MG63 (cell line): Measurements from ENCODE around the gene ADAMTSL5. TPM values are rescaled to one million over a fixed set of nuclear protein-coding genes. Genes with fewer than 3 reads are reported as not detected.
"Not testable (repeated sequence)": the region's sequence is repeated elsewhere in the genome, so short reads cannot be mapped to it uniquely, and the experiment has no call there.

Experiments
- DNase-seq: peaks from one replicate; pipeline ENCODE4 v3.0.0-alpha.2; 2020
- H3K27me3 ChIP-seq: fragments of 250-450 bp; sonication (Bioruptor Pico); 2 replicates; pipeline ENCODE4 v1.5.1; 2020; ENCODE audit warnings: mild to moderate bottlenecking, moderate library complexity
- H3K36me3 ChIP-seq: fragments of 250-450 bp; sonication (Bioruptor Pico); 2 replicates; pipeline ENCODE4 v1.5.1; 2020; ENCODE audit warnings: mild to moderate bottlenecking, moderate library complexity
- H3K4me3 ChIP-seq: fragments of 250-450 bp; sonication (Bioruptor Pico); 2 replicates; pipeline ENCODE4 v1.5.1; 2020; ENCODE audit warnings: mild to moderate bottlenecking, moderate library complexity
- H3K9me3 ChIP-seq: fragments of 250-450 bp; sonication (Bioruptor Pico); 2 replicates; pipeline ENCODE4 v1.5.1; 2020; ENCODE audit warnings: mild to moderate bottlenecking, moderate library complexity
- total RNA-seq: library from RNA; depleted of rRNA; stranded (reverse); fragments of >200 nt; shearing (Covaris generic); gene quantifications from 2 replicates; pipeline ENCODE4 v1.2.3, GENCODE V29; 2014; ENCODE audit warnings: low replicate concordance

The ADAMTSL5 gene
- total RNA-seq, 1 experiment from 2014 or later = 1.1 TPM

DNA sequence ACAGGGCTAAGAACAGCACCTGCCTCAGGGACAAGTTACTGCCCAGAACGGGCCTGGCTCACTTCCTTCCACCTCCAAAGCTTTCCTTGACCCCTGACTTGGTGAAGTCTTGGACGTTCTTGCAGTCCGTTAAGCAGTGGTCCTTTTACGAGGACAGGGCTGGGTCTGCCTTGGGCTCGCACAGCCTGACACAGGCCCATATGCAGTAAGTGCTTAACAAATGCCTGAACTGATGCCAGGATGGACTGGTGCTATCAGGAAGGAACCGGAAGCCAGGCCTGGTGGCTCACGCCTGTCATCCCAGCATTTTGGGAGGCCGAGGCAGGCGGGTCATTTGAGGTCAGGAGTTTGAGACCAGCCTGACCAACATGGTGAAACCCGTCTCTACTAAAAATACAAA, 9.2 kb upstream of the ADAMTSL5 start:
- no peak for DNase-seq
- Histone ChIP-seq H3K4me3 (no peak overlapping the region), H3K27me3 (peaks cover 6% of the 10 kb centered on the region; the same call in 1 of the 2 replicates), H3K9me3 (no peaks in the 10 kb centered on the region), H3K36me3 (no peaks in the 10 kb centered on the region)

DNA sequence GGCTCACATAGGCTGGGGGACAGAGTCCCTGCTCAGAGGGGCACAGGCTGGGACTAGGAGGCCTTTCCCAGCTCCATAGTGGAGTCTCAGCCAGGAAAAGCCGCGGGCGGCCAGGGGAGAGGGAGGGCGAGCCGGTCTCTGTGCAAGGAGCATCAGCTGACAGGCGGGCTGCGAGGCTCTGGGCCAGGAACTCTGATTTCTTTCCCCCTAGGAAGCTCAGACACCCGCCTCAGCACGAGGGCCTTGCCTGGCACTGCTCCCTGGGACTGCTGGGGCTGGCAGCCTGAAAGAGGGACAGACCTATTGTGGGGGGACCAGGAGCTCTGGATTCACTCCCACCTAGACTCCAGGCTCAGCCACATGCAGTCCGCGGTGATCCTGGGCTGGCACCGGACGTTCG, 8.8 kb upstream of the ADAMTSL5 start:
- no peak overlapping the region for H3K4me3 ChIP-seq
- H3K27me3 ChIP-seq = peaks cover 6% of the 10 kb centered on the region; the same call in 1 of the 2 replicates
- H3K36me3 ChIP-seq = no peaks in the 10 kb centered on the region
- DNase-seq = no peak
- no peaks in the 10 kb centered on the region for H3K9me3 ChIP-seq

DNA sequence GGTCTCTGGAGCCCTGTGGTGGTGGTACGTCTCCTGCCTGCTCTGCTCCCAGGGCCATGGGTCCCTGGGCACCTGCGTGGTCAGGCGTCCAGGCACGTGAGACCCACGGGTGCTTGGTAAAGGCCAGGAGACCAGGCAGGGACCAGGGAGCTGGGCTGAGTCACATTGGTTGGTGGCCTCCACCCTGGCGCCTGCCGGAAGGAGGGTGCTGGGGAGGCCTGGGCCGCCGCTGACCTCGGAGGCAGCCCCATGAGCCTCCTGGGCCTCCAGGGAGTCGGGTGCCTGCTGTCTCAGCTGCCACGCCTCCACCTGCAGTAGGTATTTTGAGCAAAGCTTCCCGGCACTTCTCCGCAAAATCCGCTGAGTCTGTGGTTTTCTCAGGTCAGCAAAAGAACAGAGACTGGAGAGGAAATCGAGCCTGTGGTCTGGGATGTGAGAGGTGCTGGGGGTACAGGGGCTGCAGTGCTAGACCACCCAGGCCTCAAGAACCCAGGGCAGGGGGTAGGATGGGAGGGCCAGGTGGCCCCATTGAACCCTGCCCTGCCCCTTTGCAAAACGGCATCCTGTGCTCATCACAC, 7.5 kb upstream of the ADAMTSL5 start:
- no peaks in the 10 kb centered on the region for H3K9me3 ChIP-seq
- no peak for DNase-seq
- no peak overlapping the region for H3K4me3 ChIP-seq
- no peaks in the 10 kb centered on the region for H3K36me3 ChIP-seq
- peaks cover 6% of the 10 kb centered on the region; the same call in 1 of the 2 replicates for H3K27me3 ChIP-seq

GRCh38 chr19:1519802-1520201, 7.0 kb upstream of the ADAMTSL5 start:
- H3K4me3 ChIP-seq, H3K27me3 ChIP-seq, DNase-seq, H3K9me3 ChIP-seq, H3K36me3 ChIP-seq: not testable (repeated sequence)

DNA sequence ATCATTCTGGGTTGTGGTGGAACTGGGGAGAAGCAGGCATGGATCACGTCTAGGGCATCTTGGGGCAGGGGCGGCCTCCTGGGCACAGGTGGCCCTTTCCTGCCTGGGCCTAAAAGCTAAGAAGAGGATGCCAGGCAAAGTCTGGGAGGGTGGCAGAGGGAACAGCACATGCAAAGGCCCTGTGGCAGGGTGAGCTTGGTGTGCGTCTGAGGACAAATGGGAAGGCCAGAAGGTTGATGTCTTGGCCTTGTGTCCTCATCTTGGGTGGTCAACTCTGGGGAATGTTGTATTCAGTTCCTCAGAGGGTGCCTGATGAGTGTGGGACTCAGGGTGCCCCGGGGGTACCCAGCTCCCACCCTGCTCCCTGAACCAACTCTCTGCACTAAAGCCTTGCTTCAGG, 5.7 kb upstream of the ADAMTSL5 start:
- Histone ChIP-seq H3K9me3 (no peaks in the 10 kb centered on the region), H3K4me3 (no peak overlapping the region)
- no peak for DNase-seq

DNA sequence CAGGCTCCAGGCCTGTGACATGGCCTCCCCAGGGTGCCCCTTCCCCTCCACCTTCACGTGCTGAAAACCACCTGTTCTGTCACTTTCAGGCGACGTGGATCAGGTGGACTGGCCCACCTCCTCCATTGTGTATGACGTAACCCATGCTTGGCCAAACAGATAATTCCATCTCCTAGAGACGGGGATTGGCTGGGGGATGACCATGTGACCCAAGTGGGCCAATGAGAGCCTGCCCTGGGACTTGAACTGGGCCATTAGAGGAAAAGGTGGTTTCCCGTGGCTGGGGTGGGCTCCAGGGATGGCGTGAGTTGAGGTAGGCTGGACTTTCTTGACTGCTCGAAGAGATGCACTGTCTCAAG, 3.6 kb upstream of the ADAMTSL5 start:
- no peak for DNase-seq

More for the DNA sequence above, 5.7 kb upstream of the ADAMTSL5 start:
- H3K36me3 ChIP-seq = no peaks in the 10 kb centered on the region
- no peaks in the 10 kb centered on the region for H3K27me3 ChIP-seq

DNA sequence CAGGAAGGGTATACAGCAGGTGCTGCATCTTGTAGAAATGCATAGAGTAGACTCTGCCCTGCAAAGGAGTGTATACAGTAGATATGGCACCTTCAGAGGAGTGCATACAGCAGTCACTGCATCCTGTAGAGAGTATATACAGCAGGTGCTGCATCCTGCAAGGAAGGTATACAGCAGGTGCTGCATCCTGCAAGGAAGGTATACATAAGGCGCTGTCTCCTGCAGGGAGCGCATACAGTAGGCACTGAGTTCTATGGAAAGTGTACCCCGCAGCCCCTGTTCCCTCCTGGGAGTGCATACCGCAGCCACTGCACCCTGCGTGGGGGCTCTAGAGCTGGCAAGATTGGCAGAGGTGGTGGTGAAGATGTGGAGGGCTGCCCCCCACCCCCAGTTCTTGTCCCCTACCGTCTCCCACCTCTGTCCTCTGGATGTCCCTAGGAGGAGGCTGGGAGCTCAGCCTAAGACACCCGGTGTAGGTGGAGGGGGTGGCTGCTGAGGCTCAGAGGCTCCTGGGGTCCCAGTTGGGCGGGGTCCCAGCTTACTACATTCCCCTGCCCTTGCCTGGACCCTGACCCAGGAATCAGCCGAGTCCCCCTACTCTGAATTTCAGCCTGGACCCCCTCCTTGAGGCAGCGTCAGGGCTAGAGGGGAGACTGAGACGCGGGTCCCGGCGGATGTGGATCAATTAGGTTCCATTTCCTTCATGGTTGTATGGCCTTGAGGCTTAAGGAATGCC, 2.3 kb upstream of the ADAMTSL5 start:
- Histone ChIP-seq H3K9me3 (no peaks in the 10 kb centered on the region), H3K27me3 (no peaks in the 10 kb centered on the region), H3K36me3 (no peaks in the 10 kb centered on the region), H3K4me3 (no peak overlapping the region)
- DNase-seq = no peak

More for the DNA sequence above, 3.6 kb upstream of the ADAMTSL5 start:
- Histone ChIP-seq H3K27me3 (no peaks in the 10 kb centered on the region), H3K4me3 (no peak overlapping the region), H3K9me3 (no peaks in the 10 kb centered on the region), H3K36me3 (no peaks in the 10 kb centered on the region)

GRCh38 chr19:1514295-1514661, 1.5 kb upstream of the ADAMTSL5 start:
- H3K27me3 ChIP-seq = no peaks in the 10 kb centered on the region
- H3K36me3 ChIP-seq = no peaks in the 10 kb centered on the region
- no peaks in the 10 kb centered on the region for H3K9me3 ChIP-seq
- no peak for DNase-seq
- no peak overlapping the region for H3K4me3 ChIP-seq

GRCh38 chr19:1513499-1514294, 878 bp upstream of the ADAMTSL5 start:
- Histone ChIP-seq H3K36me3 (no peaks in the 10 kb centered on the region), H3K9me3 (no peaks in the 10 kb centered on the region), H3K27me3 (no peaks in the 10 kb centered on the region), H3K4me3 (peak overlapping the region; percentile 41)
- DNase-seq = peak; percentile 55

DNA sequence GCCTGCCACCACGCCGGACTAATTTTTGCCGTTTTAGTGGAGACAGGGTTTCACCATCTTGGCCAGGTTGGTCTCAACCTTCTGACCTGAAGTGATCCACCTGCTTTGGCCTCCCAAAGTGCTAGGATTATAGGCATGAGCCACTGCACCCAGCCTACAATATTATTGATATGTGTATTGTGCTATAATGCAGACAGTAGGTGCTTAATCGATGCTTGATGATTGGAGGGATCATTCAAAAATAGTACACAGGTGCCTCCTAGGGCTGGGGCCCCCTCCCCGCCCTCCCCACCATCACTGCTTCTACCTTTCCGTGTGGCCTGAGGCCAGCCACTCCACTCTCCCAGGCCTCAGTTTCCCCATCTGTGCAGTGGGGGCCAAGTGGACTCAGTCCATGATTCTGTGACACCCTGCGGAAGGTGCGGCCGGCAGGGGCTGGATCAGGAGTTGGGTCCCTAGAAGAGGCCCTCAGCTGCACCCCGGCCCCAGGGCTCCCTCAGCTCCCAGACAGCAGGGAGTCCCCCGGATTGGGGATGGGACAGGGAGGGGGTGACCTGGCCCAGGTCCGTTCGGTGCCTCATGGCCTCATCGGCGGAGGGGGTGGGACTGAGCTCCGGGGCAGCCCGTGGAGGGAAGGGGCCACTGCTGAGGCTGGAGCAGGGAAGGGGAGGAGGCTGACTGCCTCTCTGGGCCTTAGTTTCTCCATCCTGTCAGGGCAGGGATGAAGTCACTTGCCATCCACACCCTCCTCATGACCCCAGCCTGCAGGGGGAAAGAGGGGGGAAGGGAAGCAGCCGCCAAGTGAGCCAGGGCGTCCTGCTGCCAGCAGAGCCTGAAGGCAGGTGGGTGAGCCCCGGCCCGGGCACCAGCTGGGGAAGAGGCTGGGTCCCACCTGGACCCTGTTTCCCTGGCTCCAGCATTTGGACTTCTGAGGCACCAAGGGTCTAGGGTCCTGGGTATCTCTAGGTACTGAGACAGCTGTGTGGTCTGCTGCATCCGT, 1.2 kb downstream of the ADAMTSL5 start:
- H3K27me3 ChIP-seq = no peaks in the 10 kb centered on the region
- DNase-seq = no peak
- H3K4me3 ChIP-seq = no peak overlapping the region
- H3K9me3 ChIP-seq = no peaks in the 10 kb centered on the region
- H3K36me3 ChIP-seq = no peaks in the 10 kb centered on the region

- Histone ChIP-seq H3K27me3 (no peaks in the 10 kb centered on the region), H3K9me3 (no peaks in the 10 kb centered on the region), H3K36me3 (no peaks in the 10 kb centered on the region), H3K4me3 (no peak overlapping the region)
- no peak for DNase-seq
Observed at GRCh38 chr19:1510807-1511206, 2.0 kb downstream of the ADAMTSL5 start.

GRCh38 chr19:1510442-1510806, 2.4 kb downstream of the ADAMTSL5 start:
- Histone ChIP-seq H3K36me3 (no peaks in the 10 kb centered on the region), H3K9me3 (no peaks in the 10 kb centered on the region), H3K4me3 (no peak overlapping the region), H3K27me3 (no peaks in the 10 kb centered on the region)
- DNase-seq = no peak

DNA sequence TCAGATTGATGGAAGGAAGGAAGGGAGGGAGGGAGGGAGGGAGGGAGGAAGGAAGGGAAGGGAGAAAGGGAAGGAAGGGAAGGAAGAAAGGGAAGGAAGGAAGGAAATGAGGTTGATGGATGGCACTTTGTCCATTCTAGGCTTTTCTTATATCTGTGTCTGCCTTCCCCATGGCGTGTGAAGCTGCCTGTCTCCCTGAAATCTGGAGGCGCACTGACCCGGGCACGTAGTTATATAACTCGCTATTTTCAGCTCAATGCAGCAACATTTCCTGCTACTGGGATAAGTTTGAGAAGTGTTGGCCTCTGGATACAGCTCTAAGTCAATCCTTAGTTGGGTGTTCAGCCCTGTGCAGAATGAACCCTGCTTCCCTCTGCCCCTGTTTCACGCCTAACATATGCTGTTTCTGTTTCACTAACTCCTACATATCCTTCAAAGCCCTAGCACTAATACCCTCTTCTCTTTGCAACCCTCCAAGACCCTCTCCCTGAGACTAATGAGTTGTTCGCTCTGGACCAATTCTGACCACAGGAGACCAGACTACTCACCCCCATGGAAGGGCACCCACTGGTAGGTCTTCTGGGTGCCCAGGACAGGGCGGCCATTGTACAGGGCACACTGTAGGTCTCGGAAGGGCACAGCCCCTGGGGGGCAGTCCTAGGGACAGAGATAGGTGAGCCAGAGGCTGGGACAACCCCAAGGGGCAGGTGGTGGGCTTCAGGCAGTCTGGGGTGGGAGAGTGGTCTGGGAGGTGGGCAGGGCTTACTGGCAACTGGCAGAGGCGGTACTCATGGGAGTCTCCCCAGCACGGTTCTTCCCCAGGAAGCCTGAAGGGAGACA, 3.0 kb downstream of the ADAMTSL5 start:
- Histone ChIP-seq H3K36me3 (no peaks in the 10 kb centered on the region), H3K27me3 (no peaks in the 10 kb centered on the region), H3K9me3 (no peaks in the 10 kb centered on the region), H3K4me3 (no peak overlapping the region)
- DNase-seq = no peak

GRCh38 chr19:1508507-1508856, 4.3 kb downstream of the ADAMTSL5 start:
- Histone ChIP-seq H3K4me3 (no peak overlapping the region), H3K36me3 (no peaks in the 10 kb centered on the region), H3K9me3 (no peaks in the 10 kb centered on the region), H3K27me3 (no peaks in the 10 kb centered on the region)
- no peak for DNase-seq

GRCh38 chr19:1507763-1508506, 4.9 kb downstream of the ADAMTSL5 start:
- Histone ChIP-seq H3K27me3 (peaks cover 4% of the 10 kb centered on the region; the same call in 1 of the 2 replicates), H3K9me3 (no peaks in the 10 kb centered on the region), H3K36me3 (no peaks in the 10 kb centered on the region), H3K4me3 (peak overlapping the region; percentile 42)
- DNase-seq = peak; percentile 79
